SK-N-SH (cell line): Measurements from ENCODE around the gene THPO. TPM values are rescaled to one million over a fixed set of nuclear protein-coding genes. Genes with fewer than 3 reads are reported as not detected.
A peak's percentile ranks its signal among the peaks of the same experiment; 100 is the strongest.
"Not testable (repeated sequence)": the region's sequence is repeated elsewhere in the genome, so short reads cannot be mapped to it uniquely, and the experiment has no call there.

ENCODE experiments used
- CTCF ChIA-PET: fragments of 300-600, 350-600 bp; formaldehyde crosslinking; extraction: SDS; loops from one replicate; lab custom pipeline; 2021; lab: Yijun Ruan, JAX
- POLR2A ChIA-PET: fragments of 350-600 bp; sonication (Branson Sonifier 250); formaldehyde crosslinking; extraction: SDS; loops from one replicate; lab custom pipeline; 2020; ENCODE audit warnings: antibody characterized with exemption, inconsistent platforms; lab: Yijun Ruan, JAX
- DNase-seq: peaks from one replicate; pipeline ENCODE4 v3.0.0; 2012
- H2AFZ ChIP-seq: fragments of 200-600 bp; sonication (generic); 2 replicates; pipeline ENCODE4 v1.8.1; 2016; ENCODE audit warnings: antibody characterized with exemption, mild to moderate bottlenecking, low read depth
- H3F3A ChIP-seq: fragments of 200-600 bp; sonication (generic); replicated peaks from 2 replicates; pipeline ENCODE3; 2016; ENCODE audit warnings: antibody characterized with exemption, mild to moderate bottlenecking; ENCODE audit not compliant: insufficient read depth
- H3K27ac ChIP-seq, 2 experiments: fragments of 200-500 bp in 1 of 2; fragments of 200-600 bp in 1 of 2; sonication (Bioruptor generic) in 1 of 2; sonication (generic), shearing (Covaris generic) in 1 of 2; 2 replicates each; pipeline versions ENCODE4 v1.5.1 to v1.6.1; 2014 to 2016; ENCODE audit warnings: low read depth in 2 of 2, inconsistent platforms in 1 of 2, low read length in 1 of 2, mild to moderate bottlenecking in 1 of 2, mixed read lengths in 1 of 2
- H3K27me3 ChIP-seq: fragments of 200-600 bp; sonication (generic), shearing (Covaris generic); 2 replicates; pipeline ENCODE4 v1.6.1; 2016; ENCODE audit warnings: mixed run types; ENCODE audit not compliant: insufficient read depth
- H3K36me3 ChIP-seq, 2 experiments: fragments of 200-500 bp in 1 of 2; fragments of 200-600 bp in 1 of 2; sonication (Bioruptor generic) in 1 of 2; sonication (generic) in 1 of 2; replicated peaks in 1 of 2; 2 replicates each; pipeline versions ENCODE3 to v1.5.1; 2014 to 2016; ENCODE audit warnings: low read length in 1 of 2, mild to moderate bottlenecking in 1 of 2; ENCODE audit not compliant: insufficient read depth in 2 of 2, control insufficient read depth in 1 of 2
- H3K4me1 ChIP-seq, 2 experiments: fragments of 200-500 bp in 1 of 2; fragments of 200-600 bp in 1 of 2; sonication (Bioruptor generic) in 1 of 2; sonication (generic), shearing (Covaris generic) in 1 of 2; 2 replicates each; pipeline versions ENCODE4 v1.5.1 to v1.6.1; 2014 to 2016; ENCODE audit warnings: low read depth in 1 of 2, low read length in 1 of 2, mixed run types in 1 of 2; ENCODE audit not compliant: insufficient read depth in 2 of 2, control insufficient read depth in 1 of 2
- H3K4me2 ChIP-seq: fragments of 200-600 bp; sonication (generic), shearing (Covaris generic); 2 replicates; pipeline ENCODE4 v1.6.1; 2017; ENCODE audit warnings: mixed run types
- H3K4me3 ChIP-seq, 2 experiments: fragments of 200-500 bp in 1 of 2; fragments of 200-600 bp in 1 of 2; sonication (Bioruptor generic) in 1 of 2; sonication (generic), shearing (Covaris generic) in 1 of 2; 2 replicates each; pipeline versions ENCODE4 v1.5.1 to v1.8.1; 2014 to 2016; ENCODE audit warnings: low read depth in 2 of 2, inconsistent platforms in 1 of 2, low read length in 1 of 2, mild to moderate bottlenecking in 1 of 2, mixed read lengths in 1 of 2, moderate library complexity in 1 of 2
- H3K79me2 ChIP-seq: fragments of 200-600 bp; sonication (generic); 2 replicates; pipeline ENCODE4 v1.8.1; 2017; ENCODE audit warnings: mild to moderate bottlenecking; ENCODE audit not compliant: insufficient read depth
- H3K9ac ChIP-seq: fragments of 200-600 bp; sonication (generic); 2 replicates; pipeline ENCODE4 v1.6.1; 2017; ENCODE audit warnings: mixed run types
- H3K9me2 ChIP-seq: fragments of 200-600 bp; sonication (generic); 2 replicates; pipeline ENCODE4 v1.6.1; 2017; ENCODE audit warnings: mixed run types
- H3K9me3 ChIP-seq: fragments of 200-600 bp; sonication (generic); 2 replicates; pipeline ENCODE4 v1.6.1; 2017; ENCODE audit warnings: mixed run types, mild to moderate bottlenecking, moderate library complexity
- H4K20me1 ChIP-seq: fragments of 200-600 bp; sonication (generic); 2 replicates; pipeline ENCODE4 v1.6.1; 2017; ENCODE audit warnings: mild to moderate bottlenecking, mixed run types; ENCODE audit not compliant: insufficient read depth
- CTCF ChIP-seq: fragments of 200-600 bp; sonication (generic); IDR thresholded peaks from 2 replicates; pipeline ENCODE4 v1.6.1; 2017; ENCODE audit warnings: antibody characterized with exemption, mild to moderate bottlenecking, moderate library complexity
- FOXM1 ChIP-seq: IDR thresholded peaks from 2 replicates; pipeline ENCODE4 v1.4.0; 2012; ENCODE audit warnings: low read depth, mild to moderate bottlenecking
- JUND ChIP-seq: IDR thresholded peaks from 2 replicates; pipeline ENCODE4 v1.4.0; 2012
- MAX ChIP-seq: IDR thresholded peaks from 2 replicates; pipeline ENCODE4 v1.4.0; 2012; ENCODE audit warnings: low read depth
- MEF2A ChIP-seq: IDR thresholded peaks from 2 replicates; pipeline ENCODE4 v1.4.0; 2012; ENCODE audit warnings: low read depth, borderline replicate concordance
- REST ChIP-seq: IDR thresholded peaks from 2 replicates; pipeline ENCODE4 v1.6.1; 2012; ENCODE audit warnings: mild to moderate bottlenecking, low read depth, low read length, moderate library complexity
- SIN3A ChIP-seq: IDR thresholded peaks from 2 replicates; pipeline ENCODE4 v1.6.1; 2012; ENCODE audit warnings: low read depth, mild to moderate bottlenecking, low read length, moderate library complexity, borderline replicate concordance
- TAF1 ChIP-seq: IDR thresholded peaks from 2 replicates; pipeline ENCODE4 v1.6.1; 2012; ENCODE audit warnings: low read depth, mild to moderate bottlenecking, low read length, moderate library complexity, borderline replicate concordance
- TEAD4 ChIP-seq: IDR thresholded peaks from 2 replicates; pipeline ENCODE4 v1.4.0; 2012; ENCODE audit warnings: mild to moderate bottlenecking, borderline replicate concordance; ENCODE audit not compliant: insufficient read depth
- YY1 ChIP-seq: IDR thresholded peaks from 2 replicates; pipeline ENCODE4 v1.4.0; 2012; ENCODE audit warnings: low read depth, mild to moderate bottlenecking
- WGBS: methylation state at CpG from one replicate; pipeline ENCODE4 v1.1.6; 2017; ENCODE audit warnings: low lambda C conversion rate; 5-methylcytosine and 5-hydroxymethylcytosine counted together
- polyA plus RNA-seq, 3 experiments: library from polyadenylated mRNA; depleted of rRNA; stranded (reverse); fragments of >200 nt; gene quantifications; 2 replicates each; pipeline ENCODE4 v1.2.3, GENCODE V29; 2012

THPO gene
- polyA plus RNA-seq, 1 of the 3 experiments (the other 2 are of a cell fraction), result 0.07 TPM

GRCh38 chr3:184341925-184342324 lies 36.1 kb downstream of the THPO start:
- no peaks in the 10 kb centered on the region for H3K27me3 ChIP-seq
- WGBS, result 95% methylated on average over 7 of the region's 7 CpGs
- H3K4me1 ChIP-seq, result peaks cover 22% of the 10 kb centered on the region in 2 experiments; a peak in 3 of 4 replicates
- peaks cover 4% of the 10 kb centered on the region for H3F3A ChIP-seq
- H3K9me2 ChIP-seq, result no peaks in the 10 kb centered on the region
- ChIA-PET POLR2A (no interaction called here), CTCF (interaction anchor here (2.2 to 5.3 kb wide), 2 partner anchors 12 to 36 kb away, joined by 4 to 42 read pairs; no protein-coding TSS in a partner anchor)
- no peak overlapping the region for H2AFZ ChIP-seq
- 0 out of 2 replicates have a peak, but pooled peaks cover 5% of the 10 kb centered on the region for H4K20me1 ChIP-seq
- no peak for DNase-seq
- H3K27ac ChIP-seq, result no peak overlapping the region
- no peak overlapping the region for H3K4me3 ChIP-seq
- no peak overlapping the region for H3K9ac ChIP-seq
- H3K9me3 ChIP-seq, result no peaks in the 10 kb centered on the region
- H3K36me3 ChIP-seq, result peaks cover 0 to 34% of the 10 kb centered on the region in 2 experiments
- TF ChIP-seq MAX, result no peak
- no peak for TF ChIP-seq SIN3A
- TF ChIP-seq TAF1, result no peak
- TF ChIP-seq YY1, result no peak
- no peak for TF ChIP-seq REST
- no peak for TF ChIP-seq JUND
- no peak for TF ChIP-seq MEF2A
- TF ChIP-seq TEAD4, result no peak
- TF ChIP-seq FOXM1, result no peak
- TF ChIP-seq CTCF, result no peak
- H3K4me2 ChIP-seq, result no peak overlapping the region
- H3K79me2 ChIP-seq, result peaks cover 52% of the 10 kb centered on the region

- Histone ChIP-seq H3K4me1 (peaks cover 31 to 36% of the 10 kb centered on the region in 2 experiments; a peak in 3 of 4 replicates), H3K27ac (peak overlapping the region in 1 of 2 experiments; percentile 90; a peak in 1 of 4 replicates), H3K79me2 (peaks cover 60% of the 10 kb centered on the region), H3K36me3 (peaks cover 7 to 31% of the 10 kb centered on the region in 2 experiments), H3F3A (peaks cover 18% of the 10 kb centered on the region), H3K4me2 (peak overlapping the region; percentile 85), H4K20me1 (peaks cover 14% of the 10 kb centered on the region; the same call in 1 of the 2 replicates)
- ChIA-PET POLR2A (interaction anchor here (0.6 to 3.1 kb wide), 7 partner anchors 9 to 507 kb away, joined by 3 to 19 read pairs (median 6); partner anchors contain the start of genes CLCN2 and POLR2H), CTCF (interaction anchor here (0.9 to 5.2 kb wide), 6 partner anchors 9 to 443 kb away, joined by 3 to 63 read pairs (median 4); partner anchors contain the start of genes CLCN2 and POLR2H)
- H3K9ac ChIP-seq, H3K4me3 ChIP-seq, H3K9me3 ChIP-seq, H3K9me2 ChIP-seq, DNase-seq, H2AFZ ChIP-seq, H3K27me3 ChIP-seq: not testable (repeated sequence)
- WGBS, result 96% methylated on average over 19 of the region's 19 CpGs
Observed at GRCh38 chr3:184339451-184340135, 38.4 kb downstream of the THPO start.
